Myocyte (in vitro differentiated cells): ENCODE measurements around the gene UGT3A2. TPM values are rescaled to one million over a fixed set of nuclear protein-coding genes. Genes with fewer than 3 reads are reported as not detected.

Experiments
- DNase-seq: peaks from one replicate; pipeline ENCODE4 v3.0.0-alpha.2; 2012; ENCODE audit warnings: low read depth
- total RNA-seq: library from RNA; depleted of rRNA; stranded (reverse); fragments of >200 nt; gene quantifications from 2 replicates; pipeline ENCODE4 v1.2.3, GENCODE V29; 2014

Gene UGT3A2
- total RNA-seq, 1 donor from 2014 or later = not detected

- no peak for DNase-seq
These were observed 57.0 kb downstream of the UGT3A2 start for GRCh38 chr5:36009698-36010097.

- DNase-seq = no peak
These were observed 59.3 kb downstream of the UGT3A2 start for GRCh38 chr5:36007366-36007765.

GRCh38 chr5:36006163-36006562 lies 60.5 kb downstream of the UGT3A2 start:
- no peak for DNase-seq

GRCh38 chr5:36001032-36001431 lies 65.7 kb downstream of the UGT3A2 start:
- DNase-seq = no peak

- DNase-seq = no peak
These were observed 67.1 kb downstream of the UGT3A2 start for GRCh38 chr5:35999547-35999946.

- no peak for DNase-seq
These were observed 70.6 kb downstream of the UGT3A2 start for GRCh38 chr5:35996076-35996475.

GRCh38 chr5:35990941-35991611 lies 75.6 kb downstream of the UGT3A2 start, which contains the start of gene UGT3A1:
UGT3A1 (minus strand) TSS chr5:35991390; CDS start chr5:35991240, 150 bp downstream.
- no peak for DNase-seq

GRCh38 chr5:35990520-35990919 lies 76.2 kb downstream of the UGT3A2 start:
- DNase-seq = no peak

- DNase-seq = no peak
These were observed 78.2 kb downstream of the UGT3A2 start for GRCh38 chr5:35988529-35988928.

GRCh38 chr5:35987776-35988175 lies 78.9 kb downstream of the UGT3A2 start:
- no peak for DNase-seq

Other genes starting within 250 kb of the UGT3A2 start
- 0.29 and 2.9 TPM in 2 replicates for gene IL7R, start 210.0 kb downstream of the UGT3A2 start, total RNA-seq
- not detected in 2 replicates for gene CAPSL, start 128.3 kb downstream of the UGT3A2 start, total RNA-seq
- gene UGT3A1, start 75.5 kb downstream of the UGT3A2 start, total RNA-seq = not detected in 2 replicates
- gene LMBRD2, start 85.0 kb upstream of the UGT3A2 start, total RNA-seq = 47.3 and 61.7 TPM in 2 replicates
- 34.4 and 56.2 TPM in 2 replicates for gene SKP2, start 85.2 kb upstream of the UGT3A2 start, total RNA-seq
- 28.8 and 32.6 TPM in 2 replicates for gene NADK2, start 175.0 kb upstream of the UGT3A2 start, total RNA-seq
- 9.4 and 12.6 TPM in 2 replicates for gene RANBP3L, start 235.0 kb upstream of the UGT3A2 start, total RNA-seq